NOMO-1 treated with DMSO at 0.1 percent for 48 hours (cell line): ENCODE measurements around the gene H2AZ2.

ENCODE experiments used
- DNase-seq: peaks from one replicate; lab custom pipeline; 2025; ENCODE audit not compliant: unreplicated experiment; lab: John Stamatoyannopoulos, UW

The H2AZ2 gene

GRCh38 chr7:44847920-44848634 lies at the start of gene H2AZ2:
TSS of gene H2AZ2 (minus strand) at chr7:44848087. CDS start at chr7:44847971, 116 bp downstream.
- peak; percentile 99 for DNase-seq

GRCh38 chr7:44897309-44897708 lies 49.4 kb upstream of the H2AZ2 start:
- peak; percentile 26 for DNase-seq

GRCh38 chr7:44894888-44895580 lies 47.1 kb upstream of the H2AZ2 start:
- DNase-seq = no peak

GRCh38 chr7:44893710-44894234 lies 45.9 kb upstream of the H2AZ2 start:
- no peak for DNase-seq

GRCh38 chr7:44891791-44892190 lies 43.9 kb upstream of the H2AZ2 start:
- no peak for DNase-seq

- no peak for DNase-seq
Measured at GRCh38 chr7:44891372-44891771, 43.5 kb upstream of the H2AZ2 start.

GRCh38 chr7:44889086-44889781 lies 41.3 kb upstream of the H2AZ2 start:
- DNase-seq = no peak

GRCh38 chr7:44887293-44887692 lies 39.4 kb upstream of the H2AZ2 start:
- peak; percentile 69 for DNase-seq

- DNase-seq = peak; percentile 94
Measured at GRCh38 chr7:44885394-44886317, 37.8 kb upstream of the H2AZ2 start, which contains the start of gene PURB. TSS of gene PURB (minus strand) at chr7:44885530. CDS start at chr7:44885348, 182 bp downstream.

GRCh38 chr7:44884621-44885393 lies 36.9 kb upstream of the H2AZ2 start:
- DNase-seq = no peak

- DNase-seq = no peak
Measured at GRCh38 chr7:44883961-44884620, 36.2 kb upstream of the H2AZ2 start.

- no peak for DNase-seq
Measured at GRCh38 chr7:44882899-44883298, 35.0 kb upstream of the H2AZ2 start.

- peak; percentile 77 for DNase-seq
Measured at GRCh38 chr7:44881610-44882009, 33.7 kb upstream of the H2AZ2 start.

GRCh38 chr7:44881066-44881600 lies 33.2 kb upstream of the H2AZ2 start:
- no peak for DNase-seq

- peak; percentile 13 for DNase-seq
Measured at GRCh38 chr7:44880317-44881018, 32.6 kb upstream of the H2AZ2 start.

GRCh38 chr7:44876393-44876792 lies 28.5 kb upstream of the H2AZ2 start:
- DNase-seq = no peak

GRCh38 chr7:44875241-44875640 lies 27.4 kb upstream of the H2AZ2 start:
- DNase-seq = no peak

GRCh38 chr7:44872787-44873186 lies 24.9 kb upstream of the H2AZ2 start:
- DNase-seq = no peak
